Lower leg skin (tissue), 4 donors: ENCODE results near the gene C1orf52. TPM values are rescaled to one million over a fixed set of nuclear protein-coding genes. Genes with fewer than 3 reads are reported as not detected.

ENCODE experiments used
- DNase-seq, 2 donors: peaks; one replicate each; pipeline ENCODE4 v3.0.0-alpha.2; 2019; ENCODE audit warnings: low spot score in 2 of 2
- H3K4me3 ChIP-seq: fragments of 200-600 bp; sonication (generic); 2 replicates; pipeline ENCODE4 v1.5.1; 2017; ENCODE audit warnings: mild to moderate bottlenecking, low read depth; ENCODE audit not compliant: poor library complexity, severe bottlenecking
- CTCF ChIP-seq, 3 donors: fragments of 450-650 bp; IDR thresholded peaks; one replicate each; pipeline ENCODE4 v1.5.1; 2016; ENCODE audit warnings: antibody characterized with exemption in 3 of 3, mild to moderate bottlenecking in 3 of 3, moderate library complexity in 2 of 3
- POLR2A ChIP-seq, 2 donors: fragments of 450-650 bp; IDR thresholded peaks; one replicate each; pipeline ENCODE4 v1.6.1; 2016 to 2017; ENCODE audit warnings: antibody characterized with exemption in 2 of 2, mild to moderate bottlenecking in 1 of 2, moderate library complexity in 1 of 2
- WGBS, 2 donors: methylation state at CpG; one replicate each; pipeline ENCODE4 v1.1.5; 2018; 5-methylcytosine and 5-hydroxymethylcytosine counted together
- intact Hi-C: fragments of 100-400 bp; cut with DNase I; formaldehyde crosslinking; loops from one replicate; pipeline ENCODE4 v1.15.0; 2023; ENCODE audit warnings: low total_unique reads
- total RNA-seq, 4 donors: library from RNA; depleted of rRNA; stranded (reverse); fragments of >200 nt; gene quantifications; one replicate each; pipeline ENCODE4 v1.1.0, GENCODE V29; 2016

Gene C1orf52
- total RNA-seq, 4 donors from 2014 or later, result 12.4 to 27.0 (median 20.5) TPM

- 95 to 97% methylated on average over 2 of the region's 2 CpGs for whole genome bisulfite sequencing, 2 donors
- intact Hi-C loops, result no loop called here
- TF ChIP-seq POLR2A (IDR thresholded peaks at IDR 0.05) (no peak), CTCF (IDR thresholded peaks at IDR 0.05) (no peak)
- no peak for DNase-seq
- no peak overlapping the region for H3K4me3 ChIP-seq
Observed at GRCh38 chr1:85290826-85291225, 31.4 kb upstream of the C1orf52 start.

- DNase-seq, result peak in 1 of 2 donors; percentile 52
- H3K4me3 ChIP-seq, result no peak overlapping the region
- TF ChIP-seq CTCF (IDR thresholded peaks at IDR 0.05) (no peak), POLR2A (IDR thresholded peaks at IDR 0.05) (no peak)
- WGBS, 2 donors, result 66 to 67% methylated on average over 4 of the region's 4 CpGs
- intact Hi-C loops, result no loop called here
Observed at GRCh38 chr1:85289848-85290335, 30.4 kb upstream of the C1orf52 start.

GRCh38 chr1:85289207-85289847, 29.9 kb upstream of the C1orf52 start:
- DNase-seq, result peak in 1 of 2 donors; percentile 58

GRCh38 chr1:85284202-85284601, 24.7 kb upstream of the C1orf52 start:
- no peak overlapping the region for H3K4me3 ChIP-seq
- WGBS, 2 donors, result 100% methylated on average over 2 of the region's 2 CpGs; no CpG with 5 or more reads in 1 of the 2 donors
- intact Hi-C loops, result no loop called here
- no peak for DNase-seq
- TF ChIP-seq CTCF (IDR thresholded peaks at IDR 0.05) (no peak), POLR2A (IDR thresholded peaks at IDR 0.05) (no peak)

More at GRCh38 chr1:85289207-85289847, 29.9 kb upstream of the C1orf52 start:
- H3K4me3 ChIP-seq, result no peak overlapping the region
- WGBS, 2 donors, result 75 to 77% methylated on average over 9 of the region's 9 CpGs
- intact Hi-C loops, result no loop called here
- TF ChIP-seq CTCF (IDR thresholded peaks at IDR 0.05) (no peak), POLR2A (IDR thresholded peaks at IDR 0.05) (no peak)

GRCh38 chr1:85283475-85284199, 24.2 kb upstream of the C1orf52 start:
- intact Hi-C loops, result no loop called here
- H3K4me3 ChIP-seq, result no peak overlapping the region
- 50 to 53% methylated on average over 8 to 10 of the region's 11 CpGs for WGBS, 2 donors
- DNase-seq, result no peak
- TF ChIP-seq CTCF (IDR thresholded peaks at IDR 0.05) (no peak), POLR2A (IDR thresholded peaks at IDR 0.05) (no peak)
